Memory B cell (primary cell): ENCODE results near the gene GPX2.

Experiments
- ATAC-seq: fragments of 150-1000 bp; cut with Tn5 transposase; 2 replicates; pipeline ENCODE4 v1.10.0; 2021; ENCODE audit warnings: low read depth, mild to moderate bottlenecking, moderate library complexity
- DNase-seq, 2 donors: peaks; one replicate each; pipeline ENCODE4 v3.0.0; 2022; ENCODE audit warnings: low spot score in 2 of 2
- H3K27ac Mint-ChIP-seq: one replicate; pipeline ENCODE4 v1.8.0; 2022; ENCODE audit warnings: mild to moderate bottlenecking, moderate library complexity, mixed read lengths
- H3K27me3 Mint-ChIP-seq: one replicate; pipeline ENCODE4 v1.8.0; 2022; ENCODE audit warnings: mixed read lengths
- H3K36me3 Mint-ChIP-seq: one replicate; pipeline ENCODE4 v1.8.0; 2022; ENCODE audit warnings: mild to moderate bottlenecking, mixed read lengths
- H3K4me1 Mint-ChIP-seq: one replicate; pipeline ENCODE4 v1.8.0; 2022; ENCODE audit warnings: mixed read lengths
- H3K4me3 Mint-ChIP-seq: one replicate; pipeline ENCODE4 v1.8.0; 2022; ENCODE audit warnings: mild to moderate bottlenecking, moderate library complexity, mixed read lengths
- H3K9me3 Mint-ChIP-seq: one replicate; pipeline ENCODE4 v1.8.0; 2022; ENCODE audit warnings: mixed read lengths

GPX2 gene

DNA sequence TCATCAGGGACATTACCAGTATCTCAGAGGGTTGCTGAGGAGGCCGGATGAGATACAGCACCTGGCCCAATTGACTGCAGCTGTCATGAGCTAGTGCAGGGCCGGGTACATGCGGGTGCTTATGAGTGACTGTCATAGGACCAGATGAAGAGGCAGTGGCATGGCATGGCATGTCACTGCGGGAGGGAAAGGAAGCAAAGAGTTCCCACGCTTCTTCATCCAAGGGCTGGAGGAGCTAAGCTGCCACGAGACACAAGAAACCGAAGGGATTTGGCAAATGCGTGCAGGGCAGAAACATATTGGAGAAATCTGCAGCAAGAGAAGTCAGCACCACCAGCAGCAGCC is 10.7 kb upstream of the GPX2 start:
- peaks cover 11% of the 10 kb centered on the region for H3K4me1 Mint-ChIP-seq
- ATAC-seq (no peak), DNase-seq (no peak)
- H3K27me3 Mint-ChIP-seq = no peaks in the 10 kb centered on the region
- no peak overlapping the region for H3K4me3 Mint-ChIP-seq
- H3K27ac Mint-ChIP-seq = peak overlapping the region; percentile 15
- H3K36me3 Mint-ChIP-seq = peaks cover 6% of the 10 kb centered on the region
- H3K9me3 Mint-ChIP-seq = no peaks in the 10 kb centered on the region

DNA sequence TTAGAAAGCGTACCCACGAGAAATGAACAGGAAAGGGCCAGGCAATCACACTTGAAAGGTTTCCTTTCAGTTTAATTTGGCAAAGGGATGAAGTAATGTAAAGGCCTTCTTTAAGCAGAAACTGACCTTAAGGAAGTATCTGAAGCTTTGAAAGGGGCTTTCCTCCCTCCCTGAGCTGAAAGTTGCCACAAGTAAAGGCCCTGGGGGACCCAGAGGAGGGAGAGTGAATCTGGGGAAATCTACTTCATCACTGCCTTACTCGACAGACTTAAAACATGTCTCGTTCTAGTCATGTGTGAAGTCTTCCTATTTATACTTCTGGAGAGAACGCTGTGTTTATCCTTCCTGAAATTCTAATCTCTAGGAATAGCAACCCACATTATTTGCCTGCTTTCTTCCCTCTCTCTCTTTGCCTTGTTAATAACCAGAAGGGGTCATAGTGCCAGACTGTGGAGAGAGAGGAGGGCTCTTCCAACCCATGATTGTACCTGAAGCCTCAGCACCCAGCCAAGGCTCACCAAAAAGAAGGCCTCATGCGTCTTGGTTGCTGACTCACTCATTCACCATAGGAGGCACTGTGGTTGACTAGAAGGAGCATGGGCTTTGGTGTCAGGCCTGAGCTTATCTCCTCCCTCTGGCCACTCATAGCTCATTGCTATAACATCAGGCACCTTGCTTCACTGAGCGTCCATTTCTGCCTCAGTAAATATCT is 10.2 kb upstream of the GPX2 start:
- Mint-ChIP-seq H3K4me3 (no peak overlapping the region), H3K36me3 (peaks cover 8% of the 10 kb centered on the region), H3K9me3 (no peaks in the 10 kb centered on the region), H3K4me1 (peaks cover 11% of the 10 kb centered on the region), H3K27me3 (no peaks in the 10 kb centered on the region), H3K27ac (peak overlapping the region; percentile 15)
- DNase-seq (no peak), ATAC-seq (peak; percentile 52)

DNA sequence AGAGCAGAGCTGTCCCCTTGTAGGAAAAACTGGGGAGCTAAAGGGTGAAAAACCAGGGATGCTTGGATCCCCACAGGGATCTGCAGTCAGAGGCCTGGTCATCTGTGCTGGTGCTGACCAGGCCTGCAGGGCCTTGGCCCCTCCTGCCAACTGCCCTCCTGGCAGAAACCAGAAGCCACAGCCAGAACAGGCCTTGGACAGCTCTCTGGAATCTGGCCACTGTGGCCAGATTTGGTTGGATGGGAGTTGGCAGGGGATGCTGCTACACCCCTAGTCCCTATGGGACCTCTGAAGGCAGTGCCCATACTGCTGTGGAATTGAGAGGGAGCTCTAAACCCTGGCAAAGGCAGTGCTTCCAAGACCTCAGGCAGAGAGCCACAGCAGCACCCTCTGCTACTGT is 9.2 kb upstream of the GPX2 start:
- DNase-seq (no peak), ATAC-seq (no peak)
- Mint-ChIP-seq H3K27me3 (no peaks in the 10 kb centered on the region), H3K36me3 (peaks cover 14% of the 10 kb centered on the region), H3K27ac (no peak overlapping the region), H3K4me1 (peaks cover 11% of the 10 kb centered on the region), H3K9me3 (no peaks in the 10 kb centered on the region), H3K4me3 (no peak overlapping the region)

DNA sequence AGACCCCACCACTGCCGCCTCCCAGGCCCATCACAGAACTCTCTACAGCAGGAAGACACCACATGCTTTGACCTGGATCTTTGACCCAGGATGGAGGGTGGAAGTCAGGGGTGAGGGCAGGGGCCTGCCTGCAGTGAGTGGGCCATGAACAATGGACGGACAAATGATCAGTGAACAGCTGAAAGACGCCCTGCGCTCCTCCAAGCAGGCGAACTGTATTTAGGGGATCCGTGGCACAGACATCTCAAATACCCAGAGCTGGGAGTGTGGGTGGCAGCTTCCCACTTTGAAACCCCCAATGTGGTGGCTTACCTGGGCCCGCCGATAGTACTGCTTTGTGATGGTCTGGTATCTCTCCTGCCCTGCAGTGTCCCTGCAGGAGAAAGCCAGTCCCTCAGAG is 8.7 kb upstream of the GPX2 start:
- H3K36me3 Mint-ChIP-seq = peaks cover 14% of the 10 kb centered on the region
- no peaks in the 10 kb centered on the region for H3K27me3 Mint-ChIP-seq
- peaks cover 11% of the 10 kb centered on the region for H3K4me1 Mint-ChIP-seq
- no peaks in the 10 kb centered on the region for H3K9me3 Mint-ChIP-seq
- no peak for DNase-seq
- no peak for ATAC-seq
- no peak overlapping the region for H3K27ac Mint-ChIP-seq
- no peak overlapping the region for H3K4me3 Mint-ChIP-seq

GRCh38 chr14:64950889-64951288 is 8.3 kb upstream of the GPX2 start:
- H3K27me3 Mint-ChIP-seq = no peaks in the 10 kb centered on the region
- H3K9me3 Mint-ChIP-seq = no peaks in the 10 kb centered on the region
- ATAC-seq (no peak), DNase-seq (no peak)
- no peak overlapping the region for H3K4me3 Mint-ChIP-seq
- H3K27ac Mint-ChIP-seq = no peak overlapping the region
- H3K36me3 Mint-ChIP-seq = peaks cover 14% of the 10 kb centered on the region
- H3K4me1 Mint-ChIP-seq = peaks cover 11% of the 10 kb centered on the region

- Mint-ChIP-seq H3K4me3 (no peak overlapping the region), H3K9me3 (no peaks in the 10 kb centered on the region), H3K36me3 (peaks cover 11% of the 10 kb centered on the region), H3K27me3 (no peaks in the 10 kb centered on the region), H3K4me1 (peaks cover 17% of the 10 kb centered on the region), H3K27ac (no peak overlapping the region)
- ATAC-seq (no peak), DNase-seq (no peak)
These were observed 6.2 kb upstream of the GPX2 start for GRCh38 chr14:64948612-64949210.

DNA sequence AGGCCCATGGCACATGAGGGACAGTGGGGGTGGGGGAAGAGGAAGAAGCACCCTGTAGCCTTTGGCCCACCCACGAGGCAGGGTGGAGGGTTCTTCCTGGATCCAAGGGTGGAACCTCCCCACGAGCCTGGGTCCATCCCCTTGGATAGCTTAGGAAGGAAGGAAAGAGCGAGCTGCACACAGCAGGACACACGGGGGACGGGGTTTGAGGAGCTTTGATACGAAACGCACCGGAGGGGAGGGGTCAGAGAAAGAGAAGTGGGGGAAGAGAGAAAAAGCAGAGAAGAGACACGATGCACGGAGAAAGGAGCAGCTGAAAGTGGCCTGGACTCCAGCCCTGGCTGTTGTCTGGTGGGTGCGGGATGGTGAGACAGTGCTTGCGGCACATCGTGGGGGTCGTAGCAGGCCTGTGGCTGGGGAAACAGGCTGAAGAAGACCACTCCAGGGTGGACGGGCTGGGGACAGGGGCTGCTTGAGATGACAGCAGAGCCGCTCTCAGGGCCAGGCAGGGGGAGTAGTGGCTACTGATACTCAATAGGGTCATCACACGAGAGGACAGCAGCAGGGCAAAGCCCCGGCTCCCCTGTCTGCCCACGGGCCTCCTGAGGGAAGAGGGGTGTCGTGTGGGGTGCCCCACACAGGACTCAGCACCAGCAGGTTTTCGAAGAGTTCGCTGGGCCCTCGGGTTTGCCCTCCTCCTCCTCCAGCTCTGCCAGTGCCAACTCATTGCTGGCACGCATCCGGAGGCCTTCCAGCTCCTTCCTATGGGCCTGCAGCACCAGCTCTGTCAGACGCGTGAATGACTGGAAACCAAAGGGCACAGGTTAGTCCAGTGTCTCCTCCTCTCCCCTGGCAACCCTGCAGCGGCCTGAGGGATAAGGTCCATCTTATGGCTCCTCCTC is 5.4 kb upstream of the GPX2 start:
- H3K9me3 Mint-ChIP-seq = no peaks in the 10 kb centered on the region
- DNase-seq = no peak
- no peak overlapping the region for H3K27ac Mint-ChIP-seq
- H3K36me3 Mint-ChIP-seq = peaks cover 11% of the 10 kb centered on the region
- H3K27me3 Mint-ChIP-seq = no peaks in the 10 kb centered on the region
- no peak for ATAC-seq
- H3K4me3 Mint-ChIP-seq = no peak overlapping the region
- H3K4me1 Mint-ChIP-seq = peaks cover 20% of the 10 kb centered on the region

DNA sequence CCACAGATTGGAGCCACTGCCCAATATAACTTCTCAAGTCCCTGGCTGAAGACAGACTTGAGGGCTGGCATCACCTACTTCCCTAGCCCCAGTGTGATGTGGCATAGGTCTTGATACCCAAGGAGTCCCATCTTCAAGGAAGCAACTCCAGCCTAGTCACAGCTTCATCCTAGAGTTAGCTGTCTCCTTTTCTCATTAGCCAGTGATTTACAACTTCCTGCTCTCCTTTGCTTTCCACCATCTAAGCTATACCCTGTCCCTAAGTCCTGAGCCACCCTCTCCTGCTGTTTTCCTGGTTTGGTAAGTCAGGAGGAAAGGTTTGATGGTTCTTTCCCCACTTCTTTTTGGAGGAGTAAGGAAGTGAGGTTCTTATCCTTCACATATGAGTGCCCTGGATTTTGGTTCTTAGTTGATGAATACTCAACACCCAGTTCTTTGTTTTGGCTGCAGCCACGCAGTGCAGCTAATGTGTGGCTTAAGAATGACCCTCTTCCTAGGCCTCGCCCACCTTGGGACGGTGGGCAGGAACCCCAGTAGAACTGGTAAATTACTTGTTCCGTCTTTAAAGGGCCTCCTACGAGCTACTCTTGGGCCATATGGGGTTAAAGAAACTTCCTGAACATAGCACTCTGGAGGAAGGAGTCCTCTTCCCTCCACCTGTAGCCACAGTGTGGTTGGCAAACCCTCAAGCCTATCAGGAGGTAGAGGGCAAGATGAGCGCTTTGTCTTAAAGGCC is 3.9 kb upstream of the GPX2 start:
- DNase-seq (no peak), ATAC-seq (no peak)
- peaks cover 17% of the 10 kb centered on the region for H3K4me1 Mint-ChIP-seq
- no peaks in the 10 kb centered on the region for H3K9me3 Mint-ChIP-seq
- no peak overlapping the region for H3K27ac Mint-ChIP-seq
- H3K27me3 Mint-ChIP-seq = no peaks in the 10 kb centered on the region
- H3K36me3 Mint-ChIP-seq = peaks cover 11% of the 10 kb centered on the region
- H3K4me3 Mint-ChIP-seq = no peak overlapping the region

- Mint-ChIP-seq H3K27me3 (no peaks in the 10 kb centered on the region), H3K4me3 (no peak overlapping the region), H3K4me1 (peaks cover 17% of the 10 kb centered on the region), H3K27ac (no peak overlapping the region), H3K36me3 (peaks cover 14% of the 10 kb centered on the region), H3K9me3 (no peaks in the 10 kb centered on the region)
- ATAC-seq (no peak), DNase-seq (no peak)
These were observed 3.1 kb upstream of the GPX2 start for GRCh38 chr14:64945431-64946178.

GRCh38 chr14:64944861-64945260 is 2.3 kb upstream of the GPX2 start:
- no peaks in the 10 kb centered on the region for H3K27me3 Mint-ChIP-seq

GRCh38 chr14:64944041-64944440 is 1.5 kb upstream of the GPX2 start:
- ATAC-seq (no peak), DNase-seq (no peak)
- Mint-ChIP-seq H3K27me3 (no peaks in the 10 kb centered on the region), H3K9me3 (no peaks in the 10 kb centered on the region), H3K4me3 (no peak overlapping the region), H3K4me1 (peaks cover 17% of the 10 kb centered on the region), H3K36me3 (peaks cover 22% of the 10 kb centered on the region), H3K27ac (no peak overlapping the region)

More at GRCh38 chr14:64944861-64945260, 2.3 kb upstream of the GPX2 start:
- Mint-ChIP-seq H3K9me3 (no peaks in the 10 kb centered on the region), H3K4me1 (peaks cover 17% of the 10 kb centered on the region), H3K36me3 (peaks cover 19% of the 10 kb centered on the region), H3K27ac (no peak overlapping the region), H3K4me3 (no peak overlapping the region)
- DNase-seq (no peak), ATAC-seq (no peak)

DNA sequence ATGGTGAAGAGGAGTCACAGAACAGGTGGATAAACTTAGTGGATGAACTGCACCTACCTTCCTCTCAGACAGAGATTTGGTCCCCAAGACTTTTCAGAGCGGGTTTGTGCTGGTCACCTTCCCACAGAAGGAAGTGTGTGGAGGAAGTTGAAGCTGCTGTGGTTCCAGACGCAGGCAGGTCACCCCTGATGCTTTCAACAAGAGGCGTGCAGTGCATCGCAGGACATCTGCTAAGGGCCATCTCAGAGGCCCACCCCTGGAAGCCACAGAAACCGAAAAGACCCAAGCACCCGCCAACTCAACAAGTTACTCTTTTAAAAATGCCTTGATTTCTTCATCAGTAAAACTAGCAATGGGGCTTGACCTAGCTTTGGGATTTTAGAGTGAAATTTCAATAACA is 1.0 kb upstream of the GPX2 start:
- no peaks in the 10 kb centered on the region for H3K9me3 Mint-ChIP-seq
- DNase-seq (no peak), ATAC-seq (no peak)
- no peak overlapping the region for H3K27ac Mint-ChIP-seq
- peaks cover 19% of the 10 kb centered on the region for H3K36me3 Mint-ChIP-seq
- no peaks in the 10 kb centered on the region for H3K27me3 Mint-ChIP-seq
- peaks cover 17% of the 10 kb centered on the region for H3K4me1 Mint-ChIP-seq
- no peak overlapping the region for H3K4me3 Mint-ChIP-seq

GRCh38 chr14:64940336-64940910 is 2.1 kb downstream of the GPX2 start:
- Mint-ChIP-seq H3K4me1 (peaks cover 19% of the 10 kb centered on the region), H3K27ac (no peak overlapping the region)

More at GRCh38 chr14:64940336-64940910, 2.1 kb downstream of the GPX2 start:
- Mint-ChIP-seq H3K36me3 (peaks cover 20% of the 10 kb centered on the region), H3K4me3 (no peak overlapping the region), H3K9me3 (no peaks in the 10 kb centered on the region), H3K27me3 (no peaks in the 10 kb centered on the region)
- no peak for ATAC-seq
- DNase-seq = no peak
